HepG2 (cell line): Measurements from ENCODE around the gene BAIAP2L2. TPM values are rescaled to one million over a fixed set of nuclear protein-coding genes. Genes with fewer than 3 reads are reported as not detected.

ENCODE experiments used
- ASH2L ChIP-seq: fragments of 300-600, 200-600 bp; sonication (generic); IDR thresholded peaks from 2 replicates; pipeline ENCODE4 v1.7.0; 2017; ENCODE audit warnings: low read depth, mild to moderate bottlenecking, moderate library complexity, mixed read lengths, low read length; ENCODE audit not compliant: insufficient read length
- ATF1 ChIP-seq: IDR thresholded peaks from 2 replicates; pipeline ENCODE4 v1.6.1; 2016; ENCODE audit warnings: mild to moderate bottlenecking, control low read depth
- GLI4 ChIP-seq: sonication (generic); formaldehyde crosslinking; IDR thresholded peaks from 2 replicates; pipeline ENCODE4 v1.5.1; 2020; ENCODE audit warnings: missing genetic modification reagents, mild to moderate bottlenecking, moderate library complexity, borderline replicate concordance
- GTF3A ChIP-seq: sonication (generic); formaldehyde crosslinking; conservative IDR thresholded peaks from 2 replicates; pipeline ENCODE4 v1.4.0; 2020; ENCODE audit warnings: mild to moderate bottlenecking, missing genetic modification reagents
- HOXA9 ChIP-seq: sonication (generic); formaldehyde crosslinking; IDR thresholded peaks from 2 replicates; pipeline ENCODE4 v1.8.1; 2022; ENCODE audit warnings: missing genetic modification reagents, mild to moderate bottlenecking, moderate library complexity, borderline replicate concordance
- HOXD1 ChIP-seq: sonication (generic); formaldehyde crosslinking; IDR thresholded peaks from 2 replicates; pipeline ENCODE4 v1.5.0; 2020; ENCODE audit warnings: missing genetic modification reagents
- ISX ChIP-seq: sonication (generic); formaldehyde crosslinking; conservative IDR thresholded peaks from 2 replicates; pipeline ENCODE4 v1.5.0; 2020; ENCODE audit warnings: missing genetic modification reagents
- MYC ChIP-seq: sonication (generic); formaldehyde crosslinking; IDR thresholded peaks from 2 replicates; pipeline ENCODE4 v1.9.0; 2021; ENCODE audit warnings: missing genetic modification reagents, borderline replicate concordance
- SMAD3 ChIP-seq: sonication (generic); formaldehyde crosslinking; IDR thresholded peaks from 2 replicates; pipeline ENCODE4 v1.4.0; 2020; ENCODE audit warnings: missing genetic modification reagents
- ZBTB1 ChIP-seq: sonication (generic); formaldehyde crosslinking; IDR thresholded peaks from 2 replicates; pipeline ENCODE4 v1.4.0; 2020; ENCODE audit warnings: missing genetic modification reagents, borderline replicate concordance
- ZNF343 ChIP-seq: sonication (generic); formaldehyde crosslinking; IDR thresholded peaks from 2 replicates; pipeline ENCODE4 v1.4.0; 2020; ENCODE audit warnings: mild to moderate bottlenecking, missing genetic modification reagents
- ZNF652 ChIP-seq: IDR thresholded peaks from 2 replicates; pipeline ENCODE4 v1.6.1; 2016; ENCODE audit warnings: low read depth, borderline replicate concordance
- ZSCAN9 ChIP-seq: IDR thresholded peaks from 2 replicates; pipeline ENCODE4 v1.6.1; 2016; ENCODE audit warnings: borderline replicate concordance
- polyA plus RNA-seq, 8 experiments: library from polyadenylated mRNA; depleted of rRNA in 3 of 8; stranded (reverse) in 7 of 8; unstranded in 1 of 8; fragments of >200 nt; fragmentation: Illumina TruSeq in 4 of 8; extraction: Trizol in 4 of 8; gene quantifications; 2 replicates each; pipeline versions ENCODE4 v1.2.1 to v1.2.3, GENCODE V29; 2011 to 2016; ENCODE audit warnings: low read depth in 4 of 8, missing spikeins in 1 of 8, mixed read lengths in 1 of 8; ENCODE audit not compliant: insufficient read depth in 1 of 8
- total RNA-seq, 5 experiments: library from RNA; depleted of rRNA; stranded (reverse); fragments of >200 nt; fragmentation: Illumina TruSeq; extraction: Trizol; gene quantifications; 2 replicates each; pipeline ENCODE4 v1.2.3, GENCODE V29; 2016; ENCODE audit warnings: low read depth in 1 of 5
- TF ChIP-seq, protein P1 (sequence below): IDR thresholded peaks from 2 replicates; pipeline ENCODE4 v1.6.1; 2012; ENCODE audit warnings: low read depth, low read length, improper control_type of control experiment
- TF ChIP-seq, protein P2 (sequence below): sonication (generic); formaldehyde crosslinking; IDR thresholded peaks from 2 replicates; pipeline ENCODE4 v1.8.1; 2022; ENCODE audit warnings: low read depth, mild to moderate bottlenecking, missing genetic modification reagents
- TF ChIP-seq, protein P3 (sequence below): sonication (generic); formaldehyde crosslinking; IDR thresholded peaks from 2 replicates; pipeline ENCODE4 v1.4.0; 2020; ENCODE audit warnings: missing genetic modification reagents, borderline replicate concordance
- TF ChIP-seq, protein P4 (sequence below): sonication (generic); formaldehyde crosslinking; IDR thresholded peaks from 2 replicates; pipeline ENCODE4 v1.5.1; 2020; ENCODE audit warnings: mild to moderate bottlenecking, moderate library complexity, missing genetic modification reagents
- TF ChIP-seq, protein P5 (sequence below): sonication (generic); formaldehyde crosslinking; IDR thresholded peaks from 2 replicates; pipeline ENCODE4 v1.5.0; 2020; ENCODE audit warnings: mild to moderate bottlenecking, missing genetic modification reagents

BAIAP2L2 gene
- total and polyA plus RNA-seq, 2 of the 13 experiments (the other 11 are each of a cell fraction or from before 2014, with no cell fraction given): 4.4 to 7.5 TPM

DNA sequence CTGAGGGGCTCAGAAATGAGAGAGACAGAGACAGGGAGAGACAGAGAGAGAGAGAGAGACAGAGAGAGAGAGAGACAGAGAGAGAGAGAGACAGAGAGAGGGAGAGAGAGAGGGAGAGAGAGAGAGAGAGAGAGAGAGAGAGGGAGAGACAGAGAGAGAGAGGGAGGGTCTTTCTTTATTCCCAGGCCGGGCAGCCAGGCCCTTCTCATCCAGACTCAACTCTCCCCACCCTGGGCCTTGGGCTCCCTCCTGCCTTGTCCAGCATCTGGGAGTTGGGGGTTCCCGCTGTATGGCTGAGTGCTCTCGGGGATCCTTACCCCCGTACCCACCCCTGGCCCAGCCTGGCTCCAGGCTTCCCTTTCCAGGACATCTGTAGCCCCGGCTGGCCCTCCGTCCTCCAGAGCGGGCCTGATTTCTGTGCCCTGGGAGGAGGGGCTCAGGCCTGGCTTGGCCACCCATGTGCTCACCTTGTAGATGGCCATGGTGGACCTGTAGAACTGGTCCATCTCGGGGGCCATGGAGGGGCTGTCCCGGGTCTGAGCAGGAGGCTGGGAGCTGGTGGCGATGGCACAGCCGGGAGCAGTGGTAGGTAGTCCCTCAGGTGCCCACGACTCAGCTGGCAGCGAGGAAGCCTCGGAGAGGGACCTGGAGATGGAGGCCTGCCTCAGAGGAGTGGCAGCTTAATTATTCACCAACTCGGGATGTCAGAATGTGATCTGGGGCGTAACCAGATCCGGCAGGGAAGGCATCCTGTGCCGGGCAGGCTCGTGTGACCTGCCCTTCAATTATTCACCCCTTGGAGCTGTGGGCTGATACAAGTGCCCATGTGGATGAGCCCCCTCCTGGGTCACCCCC lies at the start of gene BAIAP2L2 (continued):
- TF ChIP-seq, protein P1, sequence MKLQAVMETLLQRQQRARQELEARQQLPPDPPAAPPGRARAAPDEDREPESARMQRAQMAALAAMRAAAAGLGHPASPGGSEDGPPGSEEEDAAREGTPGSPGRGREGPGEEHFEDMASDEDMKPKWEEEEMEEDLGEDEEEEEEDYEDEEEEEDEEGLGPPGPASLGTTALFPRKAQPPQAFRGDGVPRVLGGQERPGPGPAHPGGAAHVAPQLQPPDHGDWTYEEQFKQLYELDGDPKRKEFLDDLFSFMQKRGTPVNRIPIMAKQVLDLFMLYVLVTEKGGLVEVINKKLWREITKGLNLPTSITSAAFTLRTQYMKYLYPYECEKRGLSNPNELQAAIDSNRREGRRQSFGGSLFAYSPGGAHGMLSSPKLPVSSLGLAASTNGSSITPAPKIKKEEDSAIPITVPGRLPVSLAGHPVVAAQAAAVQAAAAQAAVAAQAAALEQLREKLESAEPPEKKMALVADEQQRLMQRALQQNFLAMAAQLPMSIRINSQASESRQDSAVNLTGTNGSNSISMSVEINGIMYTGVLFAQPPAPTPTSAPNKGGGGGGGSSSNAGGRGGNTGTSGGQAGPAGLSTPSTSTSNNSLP: peak; percentile 39; the same call in 1 of the 2 replicates
- peak; percentile 87 for TF ChIP-seq MYC (CRISPR knock-in tag)
- TF ChIP-seq ZBTB1 (CRISPR knock-in tag): 0 out of 2 replicates have a peak, but pooled peaks have one; percentile 40
- 0 out of 2 replicates have a peak, but pooled peaks have one; percentile 13 for TF ChIP-seq ZSCAN9 (CRISPR knock-in tag)
- 0 out of 2 replicates have a peak, but pooled peaks have one; percentile 52 for TF ChIP-seq ZNF343 (CRISPR knock-in tag)
- no peak for TF ChIP-seq ZNF652 (CRISPR knock-in tag)
- TF ChIP-seq, protein P2, sequence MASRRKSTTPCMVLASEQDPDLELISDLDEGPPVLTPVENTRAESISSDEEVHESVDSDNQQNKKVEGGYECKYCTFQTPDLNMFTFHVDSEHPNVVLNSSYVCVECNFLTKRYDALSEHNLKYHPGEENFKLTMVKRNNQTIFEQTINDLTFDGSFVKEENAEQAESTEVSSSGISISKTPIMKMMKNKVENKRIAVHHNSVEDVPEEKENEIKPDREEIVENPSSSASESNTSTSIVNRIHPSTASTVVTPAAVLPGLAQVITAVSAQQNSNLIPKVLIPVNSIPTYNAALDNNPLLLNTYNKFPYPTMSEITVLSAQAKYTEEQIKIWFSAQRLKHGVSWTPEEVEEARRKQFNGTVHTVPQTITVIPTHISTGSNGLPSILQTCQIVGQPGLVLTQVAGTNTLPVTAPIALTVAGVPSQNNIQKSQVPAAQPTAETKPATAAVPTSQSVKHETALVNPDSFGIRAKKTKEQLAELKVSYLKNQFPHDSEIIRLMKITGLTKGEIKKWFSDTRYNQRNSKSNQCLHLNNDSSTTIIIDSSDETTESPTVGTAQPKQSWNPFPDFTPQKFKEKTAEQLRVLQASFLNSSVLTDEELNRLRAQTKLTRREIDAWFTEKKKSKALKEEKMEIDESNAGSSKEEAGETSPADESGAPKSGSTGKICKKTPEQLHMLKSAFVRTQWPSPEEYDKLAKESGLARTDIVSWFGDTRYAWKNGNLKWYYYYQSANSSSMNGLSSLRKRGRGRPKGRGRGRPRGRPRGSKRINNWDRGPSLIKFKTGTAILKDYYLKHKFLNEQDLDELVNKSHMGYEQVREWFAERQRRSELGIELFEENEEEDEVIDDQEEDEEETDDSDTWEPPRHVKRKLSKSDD (CRISPR knock-in tag): 0 out of 2 replicates have a peak, but pooled peaks have one; percentile 21
- TF ChIP-seq HOXA9 (CRISPR knock-in tag): no peak
- TF ChIP-seq HOXD1: no peak; the same call in 1 of the 2 replicates
- TF ChIP-seq, protein P3, sequence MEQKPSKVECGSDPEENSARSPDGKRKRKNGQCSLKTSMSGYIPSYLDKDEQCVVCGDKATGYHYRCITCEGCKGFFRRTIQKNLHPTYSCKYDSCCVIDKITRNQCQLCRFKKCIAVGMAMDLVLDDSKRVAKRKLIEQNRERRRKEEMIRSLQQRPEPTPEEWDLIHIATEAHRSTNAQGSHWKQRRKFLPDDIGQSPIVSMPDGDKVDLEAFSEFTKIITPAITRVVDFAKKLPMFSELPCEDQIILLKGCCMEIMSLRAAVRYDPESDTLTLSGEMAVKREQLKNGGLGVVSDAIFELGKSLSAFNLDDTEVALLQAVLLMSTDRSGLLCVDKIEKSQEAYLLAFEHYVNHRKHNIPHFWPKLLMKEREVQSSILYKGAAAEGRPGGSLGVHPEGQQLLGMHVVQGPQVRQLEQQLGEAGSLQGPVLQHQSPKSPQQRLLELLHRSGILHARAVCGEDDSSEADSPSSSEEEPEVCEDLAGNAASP (CRISPR knock-in tag): 0 out of 2 replicates have a peak, but pooled peaks have one; percentile 16
- no peak for TF ChIP-seq GTF3A (CRISPR knock-in tag)
- TF ChIP-seq, protein P4, sequence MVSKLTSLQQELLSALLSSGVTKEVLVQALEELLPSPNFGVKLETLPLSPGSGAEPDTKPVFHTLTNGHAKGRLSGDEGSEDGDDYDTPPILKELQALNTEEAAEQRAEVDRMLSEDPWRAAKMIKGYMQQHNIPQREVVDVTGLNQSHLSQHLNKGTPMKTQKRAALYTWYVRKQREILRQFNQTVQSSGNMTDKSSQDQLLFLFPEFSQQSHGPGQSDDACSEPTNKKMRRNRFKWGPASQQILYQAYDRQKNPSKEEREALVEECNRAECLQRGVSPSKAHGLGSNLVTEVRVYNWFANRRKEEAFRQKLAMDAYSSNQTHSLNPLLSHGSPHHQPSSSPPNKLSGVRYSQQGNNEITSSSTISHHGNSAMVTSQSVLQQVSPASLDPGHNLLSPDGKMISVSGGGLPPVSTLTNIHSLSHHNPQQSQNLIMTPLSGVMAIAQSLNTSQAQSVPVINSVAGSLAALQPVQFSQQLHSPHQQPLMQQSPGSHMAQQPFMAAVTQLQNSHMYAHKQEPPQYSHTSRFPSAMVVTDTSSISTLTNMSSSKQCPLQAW (CRISPR knock-in tag): peak; percentile 91
- TF ChIP-seq, protein P5, sequence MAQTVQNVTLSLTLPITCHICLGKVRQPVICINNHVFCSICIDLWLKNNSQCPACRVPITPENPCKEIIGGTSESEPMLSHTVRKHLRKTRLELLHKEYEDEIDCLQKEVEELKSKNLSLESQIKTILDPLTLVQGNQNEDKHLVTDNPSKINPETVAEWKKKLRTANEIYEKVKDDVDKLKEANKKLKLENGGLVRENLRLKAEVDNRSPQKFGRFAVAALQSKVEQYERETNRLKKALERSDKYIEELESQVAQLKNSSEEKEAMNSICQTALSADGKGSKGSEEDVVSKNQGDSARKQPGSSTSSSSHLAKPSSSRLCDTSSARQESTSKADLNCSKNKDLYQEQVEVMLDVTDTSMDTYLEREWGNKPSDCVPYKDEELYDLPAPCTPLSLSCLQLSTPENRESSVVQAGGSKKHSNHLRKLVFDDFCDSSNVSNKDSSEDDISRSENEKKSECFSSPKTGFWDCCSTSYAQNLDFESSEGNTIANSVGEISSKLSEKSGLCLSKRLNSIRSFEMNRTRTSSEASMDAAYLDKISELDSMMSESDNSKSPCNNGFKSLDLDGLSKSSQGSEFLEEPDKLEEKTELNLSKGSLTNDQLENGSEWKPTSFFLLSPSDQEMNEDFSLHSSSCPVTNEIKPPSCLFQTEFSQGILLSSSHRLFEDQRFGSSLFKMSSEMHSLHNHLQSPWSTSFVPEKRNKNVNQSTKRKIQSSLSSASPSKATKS: no peak
- peak; percentile 27 for TF ChIP-seq ASH2L
- no peak for TF ChIP-seq ISX (CRISPR knock-in tag)
- TF ChIP-seq SMAD3: no peak
- no peak for TF ChIP-seq ATF1 (CRISPR knock-in tag)
- TF ChIP-seq GLI4 (CRISPR knock-in tag): no peak
